A549 (cell line): ENCODE results near the gene STIM1. TPM values are rescaled to one million over a fixed set of nuclear protein-coding genes. Genes with fewer than 3 reads are reported as not detected.
A peak's percentile ranks its signal among the peaks of the same experiment; 100 is the strongest.

Source experiments
- ATAC-seq, 2 experiments: fragments of 200-7000 bp in 1 of 2; fragments of >200 bp in 1 of 2; cut with Nextera tagmentation in 1 of 2; cut with Tn5 transposase in 1 of 2; 3 replicates each; pipeline versions ENCODE4 v1.8.0 to v1.9.1; 2018 to 2020; ENCODE audit warnings: mild to moderate bottlenecking in 1 of 2, moderate library complexity in 1 of 2
- CTCF ChIA-PET: fragments of 300-600 bp; sonication (Branson Sonifier 250); formaldehyde crosslinking; extraction: SDS; loops from one replicate; lab custom pipeline; 2021; ENCODE audit warnings: antibody characterized with exemption, inconsistent platforms; lab: Yijun Ruan, JAX
- POLR2A ChIA-PET: fragments of 350-600 bp; formaldehyde crosslinking; extraction: SDS; loops from one replicate; lab custom pipeline; 2021; ENCODE audit warnings: antibody characterized with exemption, inconsistent platforms; lab: Yijun Ruan, JAX
- DNase-seq, 2 experiments: peaks; one replicate each; pipeline versions ENCODE4 v3.0.0 to v3.0.0-alpha.2; 2011 to 2016; ENCODE audit warnings: low read depth in 1 of 2, low spot score in 1 of 2
- FAIRE-seq: peaks from 2 replicates; lab custom pipeline; 2011; peaks lifted over from hg19 to GRCh38; lab: Jason Lieb, UNC
- H3K27ac ChIP-seq, 2 experiments: fragments of >200 bp; sonication (Bioruptor Twin); formaldehyde crosslinking; 3 replicates each; pipeline ENCODE4 v1.5.1; 2016 to 2017
- H3K4me1 ChIP-seq: fragments of >200 bp; sonication (Bioruptor Twin); formaldehyde crosslinking; 3 replicates; pipeline ENCODE4 v1.6.1; 2016
- H3K4me2 ChIP-seq: fragments of >200 bp; sonication (Bioruptor Twin); formaldehyde crosslinking; 3 replicates; pipeline ENCODE4 v1.6.1; 2016
- H3K4me3 ChIP-seq: fragments of >200 bp; sonication (Bioruptor Twin); formaldehyde crosslinking; 3 replicates; pipeline ENCODE4 v1.5.1; 2016
- H3K9me3 ChIP-seq: fragments of >200 bp; sonication (Bioruptor Twin); formaldehyde crosslinking; 3 replicates; pipeline ENCODE4 v1.6.1; 2016
- CBX2 ChIP-seq: fragments of 200-600 bp; sonication (generic); IDR thresholded peaks from 2 replicates; pipeline ENCODE4 v1.6.1; 2016; ENCODE audit warnings: low read depth, mild to moderate bottlenecking, borderline replicate concordance
- CEBPB ChIP-seq, 2 experiments: fragments of >200 bp in 1 of 2; sonication (Bioruptor Twin) in 1 of 2; formaldehyde crosslinking in 1 of 2; IDR thresholded peaks; 2 replicates each; pipeline ENCODE4 v1.6.1; 2012 to 2016
- CHD2 ChIP-seq: fragments of 150-350 bp; IDR thresholded peaks from 2 replicates; pipeline ENCODE4 v1.6.1; 2014; ENCODE audit warnings: low read length; ENCODE audit not compliant: partially characterized antibody
- EHF ChIP-seq: fragments of 250-450 bp; sonication (Bioruptor Pico); IDR thresholded peaks from 2 replicates; pipeline ENCODE4 v1.5.0; 2020; ENCODE audit warnings: mild to moderate bottlenecking
- EHMT2 ChIP-seq: fragments of 200-600 bp; sonication (generic); IDR thresholded peaks from 2 replicates; pipeline ENCODE4 v1.6.1; 2016; ENCODE audit warnings: antibody characterized with exemption, low read depth, mild to moderate bottlenecking, moderate library complexity
- ESRRA ChIP-seq: fragments of 150-350 bp; IDR thresholded peaks from 2 replicates; pipeline ENCODE4 v1.6.1; 2014; ENCODE audit warnings: mild to moderate bottlenecking, low read length, borderline replicate concordance
- FOXS1 ChIP-seq: fragments of 250-450 bp; sonication (Bioruptor Pico); IDR thresholded peaks from 2 replicates; pipeline ENCODE4 v1.5.0; 2020; ENCODE audit warnings: mild to moderate bottlenecking, moderate library complexity
- HEYL ChIP-seq: fragments of 250-450 bp; sonication (Bioruptor Pico); IDR thresholded peaks from 2 replicates; pipeline ENCODE4 v1.8.0; 2021; ENCODE audit warnings: mild to moderate bottlenecking, moderate library complexity
- HOXB13 ChIP-seq: fragments of 250-450 bp; sonication (Bioruptor Pico); IDR thresholded peaks from 2 replicates; pipeline ENCODE4 v1.5.0; 2020; ENCODE audit warnings: low read depth, mild to moderate bottlenecking, moderate library complexity
- HOXB5 ChIP-seq: fragments of 250-450 bp; sonication (Bioruptor Pico); IDR thresholded peaks from 2 replicates; pipeline ENCODE4 v1.5.0; 2020; ENCODE audit warnings: mild to moderate bottlenecking, moderate library complexity
- KDM1A ChIP-seq: fragments of 200-600 bp; sonication (generic); IDR thresholded peaks from 2 replicates; pipeline ENCODE4 v1.6.1; 2016; ENCODE audit warnings: low read depth, mild to moderate bottlenecking
- MAFK ChIP-seq: fragments of 450-650 bp; IDR thresholded peaks from 2 replicates; pipeline ENCODE4 v1.6.1; 2014; ENCODE audit not compliant: partially characterized antibody
- MAX ChIP-seq: IDR thresholded peaks from 2 replicates; pipeline ENCODE4 v1.6.1; 2012
- MAZ ChIP-seq: fragments of 150-350 bp; IDR thresholded peaks from 2 replicates; pipeline ENCODE4 v1.6.1; 2014; ENCODE audit warnings: antibody characterized with exemption, low read depth, low read length, borderline replicate concordance
- NPAS2 ChIP-seq: fragments of 250-450 bp; sonication (Bioruptor Pico); IDR thresholded peaks from 2 replicates; pipeline ENCODE4 v1.8.0; 2022; ENCODE audit warnings: mild to moderate bottlenecking, moderate library complexity, borderline replicate concordance
- PHF8 ChIP-seq: fragments of 200-600 bp; sonication (generic); IDR thresholded peaks from 2 replicates; pipeline ENCODE4 v1.6.1; 2016; ENCODE audit warnings: low read depth, mild to moderate bottlenecking, antibody characterized with exemption, moderate library complexity, borderline replicate concordance
- POLR2AphosphoS2 ChIP-seq: conservative IDR thresholded peaks from 2 replicates; pipeline ENCODE4 v1.6.1; 2012; ENCODE audit warnings: low read length, improper control_type of control experiment, inconsistent platforms
- RAD21 ChIP-seq, 2 experiments: fragments of >200 bp in 1 of 2; sonication (Bioruptor Twin) in 1 of 2; formaldehyde crosslinking in 1 of 2; IDR thresholded peaks in 1 of 2; conservative IDR thresholded peaks in 1 of 2; 2 replicates in 1 of 2; 3 replicates in 1 of 2; pipeline ENCODE4 v1.6.1; 2012 to 2018; ENCODE audit warnings: inconsistent platforms in 1 of 2
- RARB ChIP-seq: fragments of 250-450 bp; sonication (Bioruptor Pico); IDR thresholded peaks from 2 replicates; pipeline ENCODE4 v1.8.0; 2021; ENCODE audit warnings: mild to moderate bottlenecking, moderate library complexity
- RCOR1 ChIP-seq: fragments of 150-350 bp; IDR thresholded peaks from 2 replicates; pipeline ENCODE4 v1.6.1; 2014; ENCODE audit warnings: antibody characterized with exemption, low read length, low read depth
- SMC3 ChIP-seq: fragments of >200 bp; sonication (Bioruptor Twin); formaldehyde crosslinking; IDR thresholded peaks from 3 replicates; pipeline ENCODE4 v1.6.1; 2018; ENCODE audit warnings: inconsistent platforms
- TFCP2L1 ChIP-seq: fragments of 250-450 bp; sonication (Bioruptor Pico); IDR thresholded peaks from 2 replicates; pipeline ENCODE4 v1.5.0; 2021; ENCODE audit warnings: mild to moderate bottlenecking
- TP53 ChIP-seq: fragments of 250-450 bp; sonication (Bioruptor Pico); IDR thresholded peaks from 2 replicates; pipeline ENCODE4 v1.5.0; 2021; ENCODE audit warnings: mild to moderate bottlenecking, moderate library complexity
- ZFP36 ChIP-seq: fragments of 450-650 bp; IDR thresholded peaks from 2 replicates; pipeline ENCODE4 v1.6.1; 2014; ENCODE audit warnings: borderline replicate concordance; ENCODE audit not compliant: partially characterized antibody
- WGBS: methylation state at CpG from one replicate; pipeline ENCODE4 v1.1.6; 2017; ENCODE audit errors: missing lambda C conversion rate; 5-methylcytosine and 5-hydroxymethylcytosine counted together
- polyA plus RNA-seq, 4 experiments: library from polyadenylated mRNA; depleted of rRNA in 3 of 4; stranded (reverse); fragments of >200 nt; fragmentation: RNase III in 1 of 4; extraction: RNeasy Plus Mini Kit Qiagen cat#74134 plus additional on column Dnase treatment in 1 of 4; gene quantifications; 2 replicates in 3 of 4; 3 replicates in 1 of 4; pipeline ENCODE4 v1.2.3, GENCODE V29; 2011 to 2017
- TF ChIP-seq, protein P1 (sequence below): fragments of 250-450 bp; sonication (Bioruptor Pico); IDR thresholded peaks from 2 replicates; pipeline ENCODE4 v1.5.0; 2021; ENCODE audit warnings: mild to moderate bottlenecking, moderate library complexity, borderline replicate concordance
- TF ChIP-seq, protein P2 (sequence below): IDR thresholded peaks from 2 replicates; pipeline ENCODE4 v1.6.1; 2012; ENCODE audit warnings: low read depth, borderline replicate concordance
- TF ChIP-seq, protein P3 (sequence below): fragments of 450-650 bp; IDR thresholded peaks from 2 replicates; pipeline ENCODE4 v1.6.1; 2014; ENCODE audit warnings: antibody characterized with exemption

Gene STIM1
- polyA plus RNA-seq, 2 of the 4 experiments (the other 2 are of a cell fraction) = 35.2 to 38.7 TPM

DNA sequence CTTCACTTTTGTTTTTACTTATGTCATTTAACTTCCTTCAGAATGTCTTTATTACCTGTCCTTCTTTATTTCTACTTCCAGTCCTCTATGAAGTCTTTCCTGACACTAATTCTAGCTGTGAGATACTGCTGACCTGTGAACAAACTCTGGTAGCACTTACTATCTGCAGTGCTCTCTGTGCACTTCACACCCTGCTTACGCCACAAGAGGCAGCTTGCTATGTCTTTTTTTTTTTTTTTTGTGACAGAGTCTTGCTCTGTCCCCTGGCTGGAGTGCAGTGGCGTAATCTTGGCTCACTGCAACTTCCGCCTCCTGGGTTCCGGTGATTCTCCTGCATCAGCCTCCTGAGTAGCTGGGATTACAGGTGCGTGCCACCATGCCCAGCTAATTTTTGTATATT, 10.7 kb downstream of the STIM1 start:
- DNase-seq = no peak
- Histone ChIP-seq H3K27ac (peak overlapping the region in 1 of 2 experiments; percentile 49; a peak in 2 of 6 replicates), H3K4me1 (peaks cover 15% of the 10 kb centered on the region), H3K4me3 (no peak overlapping the region), H3K4me2 (peak overlapping the region; percentile 15; the same call in 2 of the 3 replicates), H3K9me3 (no peaks in the 10 kb centered on the region)
- ChIA-PET CTCF (interaction anchor here (0.8 to 3.3 kb wide), 7 partner anchors 10 to 208 kb away, joined by 3 to 24 read pairs (median 4); partner anchors contain the start of gene STIM1), POLR2A (no interaction called here)
- no peak for FAIRE-seq
- WGBS = 93% methylated on average over 5 of the region's 5 CpGs
- TF ChIP-seq, protein P1, sequence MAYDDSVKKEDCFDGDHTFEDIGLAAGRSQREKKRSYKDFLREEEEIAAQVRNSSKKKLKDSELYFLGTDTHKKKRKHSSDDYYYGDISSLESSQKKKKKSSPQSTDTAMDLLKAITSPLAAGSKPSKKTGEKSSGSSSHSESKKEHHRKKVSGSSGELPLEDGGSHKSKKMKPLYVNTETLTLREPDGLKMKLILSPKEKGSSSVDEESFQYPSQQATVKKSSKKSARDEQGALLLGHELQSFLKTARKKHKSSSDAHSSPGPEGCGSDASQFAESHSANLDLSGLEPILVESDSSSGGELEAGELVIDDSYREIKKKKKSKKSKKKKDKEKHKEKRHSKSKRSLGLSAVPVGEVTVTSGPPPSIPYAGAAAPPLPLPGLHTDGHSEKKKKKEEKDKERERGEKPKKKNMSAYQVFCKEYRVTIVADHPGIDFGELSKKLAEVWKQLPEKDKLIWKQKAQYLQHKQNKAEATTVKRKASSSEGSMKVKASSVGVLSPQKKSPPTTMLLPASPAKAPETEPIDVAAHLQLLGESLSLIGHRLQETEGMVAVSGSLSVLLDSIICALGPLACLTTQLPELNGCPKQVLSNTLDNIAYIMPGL (CRISPR knock-in tag) = no peak
- TF ChIP-seq CBX2 = no peak
- no peak for TF ChIP-seq CEBPB (IDR thresholded peaks at IDR 0.05)
- no peak for TF ChIP-seq RCOR1
- no peak for TF ChIP-seq MAZ
- TF ChIP-seq, protein P2, sequence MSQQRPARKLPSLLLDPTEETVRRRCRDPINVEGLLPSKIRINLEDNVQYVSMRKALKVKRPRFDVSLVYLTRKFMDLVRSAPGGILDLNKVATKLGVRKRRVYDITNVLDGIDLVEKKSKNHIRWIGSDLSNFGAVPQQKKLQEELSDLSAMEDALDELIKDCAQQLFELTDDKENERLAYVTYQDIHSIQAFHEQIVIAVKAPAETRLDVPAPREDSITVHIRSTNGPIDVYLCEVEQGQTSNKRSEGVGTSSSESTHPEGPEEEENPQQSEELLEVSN = no peak
- TF ChIP-seq POLR2AphosphoS2 = no peak
- TF ChIP-seq EHMT2 = no peak
- no peak for TF ChIP-seq HOXB5 (CRISPR knock-in tag)
- no peak for TF ChIP-seq HEYL
- TF ChIP-seq MAX = no peak
- no peak for TF ChIP-seq HOXB13
- no peak for TF ChIP-seq TFCP2L1 (CRISPR knock-in tag)
- TF ChIP-seq MAFK = no peak
- no peak for TF ChIP-seq ZFP36
- TF ChIP-seq FOXS1 = no peak
- no peak for TF ChIP-seq PHF8
- no peak for TF ChIP-seq TP53 (CRISPR knock-in tag)
- no peak for TF ChIP-seq RARB
- ATAC-seq = peak in 1 of 2 experiments; percentile 31; a peak in 1 of 6 replicates

GRCh38 chr11:3866836-3867208, 11.4 kb downstream of the STIM1 start:
- no peak for DNase-seq
- TF ChIP-seq NPAS2 (CRISPR knock-in tag) = no peak
- TF ChIP-seq TP53 (CRISPR knock-in tag) = no peak
- TF ChIP-seq RAD21 (conservative IDR thresholded peaks at IDR 0.05 in 1 of 2, IDR thresholded peaks at IDR 0.05 in 1 of 2) = no peak
- no peak for TF ChIP-seq MAZ
- TF ChIP-seq CHD2 = no peak
- no peak for TF ChIP-seq EHF
- no peak for TF ChIP-seq RARB
- TF ChIP-seq CBX2 = no peak
- TF ChIP-seq SMC3 = no peak
- no peak for TF ChIP-seq ESRRA
- TF ChIP-seq, protein P3, sequence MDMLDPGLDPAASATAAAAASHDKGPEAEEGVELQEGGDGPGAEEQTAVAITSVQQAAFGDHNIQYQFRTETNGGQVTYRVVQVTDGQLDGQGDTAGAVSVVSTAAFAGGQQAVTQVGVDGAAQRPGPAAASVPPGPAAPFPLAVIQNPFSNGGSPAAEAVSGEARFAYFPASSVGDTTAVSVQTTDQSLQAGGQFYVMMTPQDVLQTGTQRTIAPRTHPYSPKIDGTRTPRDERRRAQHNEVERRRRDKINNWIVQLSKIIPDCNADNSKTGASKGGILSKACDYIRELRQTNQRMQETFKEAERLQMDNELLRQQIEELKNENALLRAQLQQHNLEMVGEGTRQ = no peak
- TF ChIP-seq KDM1A = no peak
- ChIA-PET POLR2A (interaction anchor here (1.4 kb wide), 1 partner anchor 12 kb away, joined by 4 read pairs; the partner anchor contains the start of gene STIM1), CTCF (interaction anchor here (0.8 to 7.3 kb wide), 5 partner anchors 9 to 206 kb away, joined by 4 to 46 read pairs (median 5); partner anchors contain the start of gene STIM1)
- no peak for ATAC-seq
- H3K27ac ChIP-seq = no peak overlapping the region
- no peaks in the 10 kb centered on the region for H3K9me3 ChIP-seq
- H3K4me1 ChIP-seq = peaks cover 15% of the 10 kb centered on the region
- H3K4me3 ChIP-seq = no peak overlapping the region
- FAIRE-seq = no peak
- no peak overlapping the region for H3K4me2 ChIP-seq
